ENCODE measurements around the gene DLG2. TPM values are rescaled to one million over a fixed set of nuclear protein-coding genes. Genes with fewer than 3 reads are reported as not detected.

The DLG2 gene
- total RNA-seq, 2 experiments from 2014 or later = 1.7 to 2.1 TPM

- CTCF ChIA-PET = no interaction called here
- Mint-ChIP-seq H3K4me1 (no peaks in the 10 kb centered on the region), H3K9me3 (ENCODE audit: low read depth) (no peaks in the 10 kb centered on the region), H3K27me3 (no peaks in the 10 kb centered on the region), H3K27ac (no peak overlapping the region), H3K36me3 (ENCODE audit: low read depth) (no peaks in the 10 kb centered on the region), H3K4me3 (no peak overlapping the region)
- ATAC-seq (no peak), DNase-seq (no peak)
- POLR2A ChIA-PET = no interaction called here
- intact Hi-C loops (cut with DNase I, micrococcal nuclease) = no loop called here
Measured at GRCh38 chr11:84106541-84106940, 1520.6 kb downstream of the DLG2 start.

- Mint-ChIP-seq H3K4me1 (no peaks in the 10 kb centered on the region), H3K9me3 (ENCODE audit: low read depth) (no peaks in the 10 kb centered on the region), H3K36me3 (ENCODE audit: low read depth) (no peaks in the 10 kb centered on the region), H3K27me3 (no peaks in the 10 kb centered on the region), H3K27ac (no peak overlapping the region), H3K4me3 (no peak overlapping the region)
- ChIA-PET CTCF (no interaction called here), POLR2A (no interaction called here)
- ATAC-seq (no peak), DNase-seq (no peak)
- intact Hi-C loops (cut with DNase I, micrococcal nuclease) = no loop called here
Measured at GRCh38 chr11:84105148-84105547, 1522.0 kb downstream of the DLG2 start.

- H3K4me1 Mint-ChIP-seq = no peaks in the 10 kb centered on the region
- H3K4me3 Mint-ChIP-seq = no peak overlapping the region
- H3K36me3 Mint-ChIP-seq (ENCODE audit: low read depth) = no peaks in the 10 kb centered on the region
- H3K27me3 Mint-ChIP-seq = no peaks in the 10 kb centered on the region
- H3K27ac Mint-ChIP-seq = no peak overlapping the region
- ChIA-PET CTCF (interaction anchor here (1.0 kb wide), 1 partner anchor 15 kb away, joined by 3 read pairs; no protein-coding TSS in a partner anchor), POLR2A (no interaction called here)
- DNase-seq = no peak
- intact Hi-C loops (cut with DNase I, micrococcal nuclease) = no loop called here
- no peaks in the 10 kb centered on the region for H3K9me3 Mint-ChIP-seq (ENCODE audit: low read depth)
- no peak for ATAC-seq
Measured at GRCh38 chr11:84103096-84103495, 1524.0 kb downstream of the DLG2 start.

- POLR2A ChIA-PET = no interaction called here
- CTCF ChIA-PET = no interaction called here
- Mint-ChIP-seq H3K4me1 (no peaks in the 10 kb centered on the region), H3K4me3 (no peak overlapping the region), H3K27me3 (no peaks in the 10 kb centered on the region), H3K27ac (no peak overlapping the region), H3K36me3 (ENCODE audit: low read depth) (no peaks in the 10 kb centered on the region), H3K9me3 (ENCODE audit: low read depth) (peaks cover 7% of the 10 kb centered on the region)
- ATAC-seq (no peak), DNase-seq (no peak)
- intact Hi-C loops (cut with DNase I, micrococcal nuclease) = no loop called here
Measured at GRCh38 chr11:84097186-84097585, 1530.0 kb downstream of the DLG2 start.

GRCh38 chr11:84091212-84091986 is 1535.7 kb downstream of the DLG2 start:
- Mint-ChIP-seq H3K36me3 (ENCODE audit: low read depth) (no peaks in the 10 kb centered on the region), H3K27me3 (no peaks in the 10 kb centered on the region), H3K4me3 (no peak overlapping the region), H3K27ac (no peak overlapping the region), H3K9me3 (ENCODE audit: low read depth) (peaks cover 9% of the 10 kb centered on the region), H3K4me1 (no peaks in the 10 kb centered on the region)
- intact Hi-C loops (cut with DNase I, micrococcal nuclease) = no loop called here
- no peak for ATAC-seq
- CTCF ChIA-PET = no interaction called here
- POLR2A ChIA-PET = no interaction called here
- no peak for DNase-seq

GRCh38 chr11:84089072-84090057 is 1537.8 kb downstream of the DLG2 start:
- CTCF ChIA-PET = interaction anchor here (0.6 kb wide), 1 partner anchor 205 kb away, joined by 3 read pairs; no protein-coding TSS in a partner anchor
- no peak for DNase-seq
- H3K27me3 Mint-ChIP-seq = no peaks in the 10 kb centered on the region
- intact Hi-C loops (cut with DNase I, micrococcal nuclease) = no loop called here
- no peaks in the 10 kb centered on the region for H3K36me3 Mint-ChIP-seq (ENCODE audit: low read depth)
- POLR2A ChIA-PET = no interaction called here
- no peak for ATAC-seq
- H3K4me3 Mint-ChIP-seq = no peak overlapping the region
- no peak overlapping the region for H3K27ac Mint-ChIP-seq
- peaks cover 9% of the 10 kb centered on the region for H3K9me3 Mint-ChIP-seq (ENCODE audit: low read depth)
- no peaks in the 10 kb centered on the region for H3K4me1 Mint-ChIP-seq

- no peaks in the 10 kb centered on the region for H3K27me3 Mint-ChIP-seq
Measured at GRCh38 chr11:84071851-84072250, 1555.3 kb downstream of the DLG2 start.

GRCh38 chr11:84069048-84069447 is 1558.1 kb downstream of the DLG2 start:
- no peaks in the 10 kb centered on the region for H3K36me3 Mint-ChIP-seq (ENCODE audit: low read depth)

More at GRCh38 chr11:84071851-84072250, 1555.3 kb downstream of the DLG2 start:
- Mint-ChIP-seq H3K4me1 (no peaks in the 10 kb centered on the region), H3K9me3 (ENCODE audit: low read depth) (peaks cover 8% of the 10 kb centered on the region), H3K4me3 (no peak overlapping the region), H3K36me3 (ENCODE audit: low read depth) (no peaks in the 10 kb centered on the region), H3K27ac (no peak overlapping the region)
- POLR2A ChIA-PET = no interaction called here
- no peak for DNase-seq
- intact Hi-C loops (cut with DNase I, micrococcal nuclease) = no loop called here
- CTCF ChIA-PET = no interaction called here
- no peak for ATAC-seq

GRCh38 chr11:84061726-84062125 is 1565.4 kb downstream of the DLG2 start:
- intact Hi-C loops (cut with DNase I, micrococcal nuclease) = no loop called here
- peaks cover 12% of the 10 kb centered on the region for H3K9me3 Mint-ChIP-seq (ENCODE audit: low read depth)
- no peak overlapping the region for H3K4me3 Mint-ChIP-seq
- H3K27ac Mint-ChIP-seq = no peak overlapping the region
- no peaks in the 10 kb centered on the region for H3K4me1 Mint-ChIP-seq
- H3K27me3 Mint-ChIP-seq = no peaks in the 10 kb centered on the region
- no peak for DNase-seq
- ChIA-PET CTCF (interaction anchor here (0.6 kb wide), 1 partner anchor 460 kb away, joined by 3 read pairs; no protein-coding TSS in a partner anchor), POLR2A (interaction anchor here (0.6 kb wide), 1 partner anchor 1250 kb away, joined by 3 read pairs; no protein-coding TSS in a partner anchor)
- ATAC-seq = no peak
- no peaks in the 10 kb centered on the region for H3K36me3 Mint-ChIP-seq (ENCODE audit: low read depth)

More at GRCh38 chr11:84069048-84069447, 1558.1 kb downstream of the DLG2 start:
- H3K4me3 Mint-ChIP-seq = no peak overlapping the region
- H3K27ac Mint-ChIP-seq = no peak overlapping the region
- H3K27me3 Mint-ChIP-seq = no peaks in the 10 kb centered on the region
- ChIA-PET POLR2A (no interaction called here), CTCF (no interaction called here)
- no peaks in the 10 kb centered on the region for H3K4me1 Mint-ChIP-seq
- intact Hi-C loops (cut with DNase I, micrococcal nuclease) = no loop called here
- H3K9me3 Mint-ChIP-seq (ENCODE audit: low read depth) = peaks cover 12% of the 10 kb centered on the region
- DNase-seq (no peak), ATAC-seq (no peak)

GRCh38 chr11:84056653-84057376 is 1570.3 kb downstream of the DLG2 start:
- no peak for ATAC-seq
- ChIA-PET CTCF (no interaction called here), POLR2A (no interaction called here)

GRCh38 chr11:84045146-84045545 is 1582.0 kb downstream of the DLG2 start:
- no peaks in the 10 kb centered on the region for H3K4me1 Mint-ChIP-seq
- intact Hi-C loops (cut with DNase I, micrococcal nuclease) = no loop called here
- H3K36me3 Mint-ChIP-seq (ENCODE audit: low read depth) = no peaks in the 10 kb centered on the region
- DNase-seq = no peak
- no peak overlapping the region for H3K27ac Mint-ChIP-seq
- ChIA-PET CTCF (no interaction called here), POLR2A (no interaction called here)
- ATAC-seq = no peak
- H3K27me3 Mint-ChIP-seq = no peaks in the 10 kb centered on the region
- H3K9me3 Mint-ChIP-seq (ENCODE audit: low read depth) = peaks cover 12% of the 10 kb centered on the region
- no peak overlapping the region for H3K4me3 Mint-ChIP-seq

More at GRCh38 chr11:84056653-84057376, 1570.3 kb downstream of the DLG2 start:
- Mint-ChIP-seq H3K27me3 (no peaks in the 10 kb centered on the region), H3K4me3 (no peak overlapping the region), H3K27ac (no peak overlapping the region), H3K36me3 (ENCODE audit: low read depth) (no peaks in the 10 kb centered on the region), H3K9me3 (ENCODE audit: low read depth) (peaks cover 9% of the 10 kb centered on the region), H3K4me1 (no peaks in the 10 kb centered on the region)
- intact Hi-C loops (cut with DNase I, micrococcal nuclease) = no loop called here
- no peak for DNase-seq
